HG03521 (cell line): ENCODE results near the gene SUGCT.
"Not testable (repeated sequence)": the region's sequence is repeated elsewhere in the genome, so short reads cannot be mapped to it uniquely, and the experiment has no call there.

Experiments used
- ATAC-seq: cut with Tn5 transposase; IDR thresholded peaks from one replicate; pipeline ENCODE4 v1.9.1; 2021; ENCODE audit warnings: mild to moderate bottlenecking, moderate library complexity; ENCODE audit not compliant: unreplicated experiment

Gene SUGCT

DNA sequence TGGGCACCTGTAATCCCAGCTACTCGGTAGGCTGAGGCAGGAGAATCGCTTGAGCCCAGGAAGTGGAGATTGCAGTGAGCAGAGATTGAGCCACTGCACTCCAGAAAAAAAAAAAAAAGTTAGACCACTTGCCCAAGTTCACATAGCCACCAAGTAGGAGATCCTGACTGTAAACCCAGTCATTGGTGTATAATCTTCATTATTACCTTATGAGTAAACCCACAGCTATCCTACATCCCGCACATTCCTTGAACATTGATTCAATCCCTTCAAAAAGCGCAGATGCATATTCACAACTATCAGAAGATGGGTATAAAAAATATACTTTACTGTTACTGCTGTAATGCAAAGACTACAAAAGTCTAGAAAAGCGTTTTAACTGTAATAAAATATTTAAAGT, 512.9 kb downstream of the SUGCT start:
- no peak for ATAC-seq

DNA sequence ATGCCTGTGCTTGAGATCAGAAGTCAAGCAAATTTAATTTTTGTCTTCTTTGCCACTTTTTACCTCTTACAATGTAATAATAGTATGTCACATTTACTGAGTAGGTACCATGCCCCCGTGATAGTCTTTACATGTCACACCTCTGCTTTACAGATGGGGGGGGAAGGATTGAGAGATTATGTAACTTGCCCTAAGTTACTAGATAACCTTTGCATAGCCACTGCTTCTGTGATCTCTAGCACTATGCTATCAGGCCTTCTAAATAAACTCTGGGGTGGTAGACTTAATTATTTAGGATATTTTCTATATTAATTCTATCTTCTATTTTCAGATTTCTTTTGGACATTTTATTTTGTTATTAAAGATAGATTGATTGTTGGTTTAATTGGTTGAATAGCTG, 514.4 kb downstream of the SUGCT start:
- no peak for ATAC-seq

DNA sequence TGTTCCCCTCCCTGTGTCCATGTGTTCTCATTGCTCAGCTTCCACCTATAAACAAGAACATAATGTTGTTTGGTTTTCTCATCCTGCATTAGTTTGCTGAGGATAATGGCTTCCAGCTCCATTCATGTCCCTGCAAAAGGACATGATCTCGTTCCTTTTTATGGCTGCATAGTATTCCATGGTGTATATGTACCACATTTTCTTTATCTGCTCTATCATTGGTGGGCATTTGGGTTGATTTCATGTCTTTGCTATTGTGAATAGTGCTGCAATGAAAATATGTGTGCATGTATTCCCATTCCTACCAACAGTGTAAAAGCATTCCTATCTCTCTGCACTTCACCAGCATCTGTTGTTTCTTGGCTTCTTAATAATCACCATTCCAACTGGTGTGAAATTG, 516.1 kb downstream of the SUGCT start:
- not testable (repeated sequence) for ATAC-seq

DNA sequence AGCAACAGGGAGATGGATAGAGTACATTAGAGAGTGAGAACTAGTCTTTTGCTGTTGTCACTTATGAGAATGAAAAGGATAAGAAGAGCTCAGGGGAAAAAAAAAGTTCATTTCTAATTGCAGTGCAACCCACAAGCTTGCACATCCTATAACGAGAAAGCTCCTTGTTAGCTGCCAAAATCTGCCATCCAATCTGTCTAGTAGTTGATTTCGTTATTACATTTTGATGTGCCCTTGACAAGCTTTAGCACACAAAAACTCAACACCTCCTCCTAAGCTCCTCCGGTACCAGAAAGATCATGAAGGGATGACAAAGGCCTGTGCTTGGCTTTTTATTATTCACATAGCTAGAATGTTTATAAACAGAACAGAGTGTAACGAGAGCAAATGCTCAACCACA, 519.4 kb downstream of the SUGCT start:
- ATAC-seq: no peak

DNA sequence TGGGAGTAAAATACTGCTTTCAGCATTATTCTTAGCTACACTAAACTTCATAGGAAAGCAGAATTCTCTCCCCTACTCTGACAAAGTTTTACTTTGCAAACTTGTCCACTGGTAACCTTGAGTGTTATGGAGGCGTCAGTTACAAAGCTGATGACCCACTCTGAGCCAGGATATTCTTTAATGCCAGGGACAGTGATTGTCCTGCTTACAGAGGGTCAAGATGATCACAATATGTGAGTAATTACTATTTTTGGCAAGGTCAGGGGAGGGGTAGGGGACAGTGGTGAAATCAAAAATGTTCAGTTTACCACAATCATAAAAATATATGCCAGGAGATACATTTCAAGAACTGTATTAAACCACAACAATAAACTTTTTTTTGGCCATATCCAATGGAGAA, 520.6 kb downstream of the SUGCT start:
- ATAC-seq: no peak

DNA sequence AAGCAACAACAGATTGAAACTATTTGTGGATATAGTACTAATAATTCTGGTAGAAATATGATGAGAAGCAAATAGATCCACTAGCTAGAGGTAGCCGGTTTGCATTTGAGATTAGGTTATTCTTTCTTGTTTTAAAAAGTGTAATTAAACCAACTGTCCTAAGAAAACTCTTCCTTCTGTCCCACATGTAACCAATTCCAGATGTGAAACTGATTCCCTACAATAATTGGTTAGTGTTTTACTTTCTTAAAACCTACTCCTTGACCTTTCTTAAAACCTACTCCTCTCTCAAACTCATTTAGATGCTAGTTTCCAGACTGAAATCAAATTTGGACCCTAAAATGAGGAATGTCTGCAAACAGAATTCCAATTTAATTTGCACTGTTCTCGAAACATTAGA, 521.5 kb downstream of the SUGCT start:
- ATAC-seq: no peak

DNA sequence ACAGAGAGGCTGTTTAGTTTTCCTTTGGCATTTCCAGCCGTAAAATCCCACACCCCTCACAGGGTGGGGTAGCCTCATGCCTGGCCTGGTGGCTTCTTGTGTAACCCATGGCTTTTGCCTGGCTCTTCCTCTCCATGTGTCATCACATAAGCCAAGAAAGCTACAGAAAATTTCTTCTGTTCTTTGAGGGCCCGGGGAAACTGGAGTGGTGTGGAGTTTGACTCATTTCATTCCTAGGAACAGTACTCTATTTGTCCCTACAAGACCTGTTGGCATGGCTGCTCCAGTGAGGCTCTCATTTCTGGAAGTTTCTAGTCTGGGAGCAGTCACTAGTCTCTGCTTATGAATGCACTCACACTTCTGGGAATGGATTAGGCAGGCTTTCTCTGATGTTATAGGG, 523.9 kb downstream of the SUGCT start:
- ATAC-seq: no peak

DNA sequence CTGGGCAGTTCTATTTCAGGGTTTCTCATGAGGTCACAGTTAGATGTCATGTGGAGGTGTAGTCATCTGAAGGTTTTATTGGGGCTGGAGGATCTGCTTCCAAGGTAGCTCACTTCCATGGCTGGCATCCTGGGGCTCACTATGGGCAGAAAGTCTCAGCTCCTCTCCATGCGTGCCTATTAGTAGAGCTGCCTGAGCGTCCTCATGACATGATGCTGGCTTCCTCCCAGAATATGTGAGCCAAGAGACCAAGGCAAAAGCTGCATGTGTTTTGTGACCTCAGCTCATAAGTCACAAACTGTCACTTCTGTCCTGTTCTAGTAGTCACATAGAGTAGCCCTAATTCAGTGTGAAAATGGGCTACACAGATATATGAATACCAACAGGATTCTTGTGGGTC, 524.4 kb downstream of the SUGCT start:
- no peak for ATAC-seq

DNA sequence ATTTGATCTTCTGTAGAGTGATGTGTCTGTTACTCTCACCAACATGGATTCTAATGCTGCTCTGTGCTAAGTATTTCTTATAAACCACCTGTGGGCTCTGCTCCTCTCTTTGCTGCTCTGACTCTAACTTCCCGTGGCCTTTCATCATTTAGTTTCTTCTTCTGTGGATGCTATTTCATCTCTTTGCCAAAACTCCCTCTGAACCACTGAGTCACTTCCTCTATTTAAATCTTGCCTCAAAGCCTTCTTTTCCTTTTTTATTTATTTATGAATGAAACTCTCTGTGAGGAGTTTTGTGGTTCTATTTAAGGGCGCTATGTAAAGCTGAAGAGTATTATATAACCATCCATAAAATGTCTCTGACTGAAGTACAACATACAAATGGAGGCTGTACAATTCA, 538.5 kb downstream of the SUGCT start:
- no peak for ATAC-seq

DNA sequence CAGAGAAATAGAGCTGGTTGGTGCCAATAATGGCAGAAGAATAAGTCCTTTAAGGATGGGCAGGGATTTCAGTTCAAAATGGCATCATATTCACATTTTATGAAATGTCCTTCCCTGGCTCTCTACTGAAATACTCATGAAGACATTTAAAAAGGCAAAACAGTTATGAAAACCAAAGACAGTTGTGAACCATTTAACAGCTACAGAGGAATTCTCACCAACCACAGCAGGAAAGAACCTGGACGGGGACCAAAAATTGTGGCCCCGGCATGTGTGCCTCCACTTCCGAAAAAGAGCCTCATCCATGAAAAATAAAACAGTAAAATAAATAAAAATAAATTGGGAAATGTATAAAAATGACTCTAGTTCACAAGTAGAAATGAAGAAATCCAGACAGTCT, 539.5 kb downstream of the SUGCT start:
- no peak for ATAC-seq

DNA sequence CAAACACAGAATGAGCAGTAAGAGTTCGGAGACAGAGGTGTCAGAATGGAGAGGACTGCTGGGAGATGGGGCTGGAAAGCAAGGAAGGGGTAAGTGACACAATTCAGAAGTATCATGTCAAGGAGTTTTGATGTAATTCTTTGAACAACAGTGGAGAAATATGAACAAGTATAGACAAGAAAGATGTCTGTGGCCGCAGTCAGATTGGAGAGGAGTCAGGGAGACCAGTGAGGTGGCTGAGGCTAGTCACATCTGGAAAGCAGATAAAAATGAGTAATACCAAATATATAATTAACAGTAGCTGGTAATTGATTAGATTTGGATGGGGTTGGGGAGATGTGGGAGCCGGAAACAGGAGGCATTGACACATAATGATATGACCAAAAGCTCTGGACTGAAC, 540.9 kb downstream of the SUGCT start:
- ATAC-seq: no peak

DNA sequence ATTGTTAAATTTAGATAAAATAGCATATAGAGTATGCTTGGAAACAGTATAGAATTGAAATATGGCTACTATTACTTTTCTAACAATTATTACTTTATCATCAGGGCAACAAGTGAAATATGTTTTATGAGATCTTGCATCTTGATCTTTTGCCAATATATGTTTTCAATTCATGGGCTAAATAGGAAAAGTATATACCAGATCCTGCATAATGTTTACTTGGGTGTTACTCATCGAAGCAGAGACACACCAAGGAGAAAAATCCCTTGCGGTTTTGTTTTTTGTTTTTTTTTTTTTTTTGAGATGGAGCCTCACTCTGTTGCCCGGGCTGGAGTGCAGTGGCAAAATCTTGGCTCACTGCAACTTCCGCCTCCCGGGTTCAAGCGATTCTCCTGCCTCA, 541.4 kb downstream of the SUGCT start:
- ATAC-seq: no peak

DNA sequence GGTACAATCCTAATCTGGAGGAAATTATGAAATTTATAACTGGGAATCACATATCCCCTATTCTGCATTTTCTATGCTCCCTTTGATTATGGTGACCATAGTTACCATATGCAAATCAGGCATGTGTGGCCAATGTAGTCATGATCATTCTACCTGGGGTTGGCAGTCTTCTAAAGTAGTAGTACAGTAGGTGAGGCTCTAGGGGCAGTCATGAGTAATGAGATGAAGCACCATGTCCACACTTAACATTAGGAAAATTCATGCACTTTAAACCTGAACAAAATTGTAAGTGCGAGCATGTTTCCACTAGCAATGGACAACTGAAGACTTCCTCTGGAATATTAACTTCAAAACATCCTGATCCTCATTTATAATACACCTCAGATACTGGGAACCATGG, 545.9 kb downstream of the SUGCT start:
- ATAC-seq: no peak

DNA sequence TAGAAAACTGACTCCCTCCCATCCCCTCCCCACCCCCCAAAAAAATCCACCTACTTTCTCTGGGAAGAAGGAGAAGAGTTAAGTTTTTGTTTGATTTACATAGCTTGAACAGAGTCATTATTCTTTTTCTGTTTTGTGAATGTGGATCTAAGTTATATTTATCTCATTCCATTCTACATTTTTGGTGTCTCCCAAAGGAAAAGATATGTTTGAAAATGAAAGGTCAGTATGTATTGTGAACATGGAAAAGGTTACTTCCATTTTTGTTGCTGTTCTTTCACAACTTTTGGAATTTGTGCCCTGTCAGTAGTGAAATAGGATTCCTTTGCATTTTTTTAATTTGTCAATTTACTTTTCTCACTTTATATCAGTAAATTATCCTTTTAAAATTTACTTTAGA, 547.9 kb downstream of the SUGCT start:
- ATAC-seq: no peak

DNA sequence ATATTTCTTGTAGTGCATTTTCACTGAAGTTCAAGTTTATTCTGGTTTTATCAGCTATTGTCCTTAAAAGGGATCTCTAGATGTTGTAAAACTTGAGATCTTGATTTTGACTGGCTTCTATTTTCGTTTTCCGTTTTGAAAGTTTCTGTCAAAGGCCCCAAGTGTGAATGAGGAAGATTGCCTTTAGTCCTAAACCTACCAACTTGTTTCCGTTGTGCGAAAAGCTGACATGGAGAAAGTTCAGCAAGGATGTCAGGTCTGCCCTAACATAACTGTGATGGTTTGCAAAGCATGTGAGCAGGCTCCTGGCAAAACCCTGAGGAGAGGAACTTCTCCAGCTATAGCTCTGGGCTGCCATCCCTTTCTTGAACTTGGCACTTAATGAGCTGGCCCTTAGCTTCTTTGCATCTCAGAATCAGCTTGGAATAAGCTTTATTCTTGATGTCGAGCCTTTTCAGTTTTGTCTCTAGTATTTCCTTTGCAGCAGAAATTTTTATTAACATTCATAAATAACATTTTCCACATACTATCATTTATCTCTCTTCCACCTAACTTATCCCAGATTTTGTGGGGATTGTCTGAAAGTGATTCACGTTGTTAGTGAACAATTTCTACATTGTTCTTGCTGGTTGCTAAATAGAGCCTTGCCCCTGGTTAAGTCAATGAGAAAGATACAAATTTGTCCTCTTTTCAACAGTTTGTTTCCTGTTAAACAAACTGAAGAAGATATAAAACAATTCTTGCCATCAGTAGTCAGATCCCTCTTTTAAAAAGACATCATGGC, 559.4 kb downstream of the SUGCT start:
- ATAC-seq: no peak

DNA sequence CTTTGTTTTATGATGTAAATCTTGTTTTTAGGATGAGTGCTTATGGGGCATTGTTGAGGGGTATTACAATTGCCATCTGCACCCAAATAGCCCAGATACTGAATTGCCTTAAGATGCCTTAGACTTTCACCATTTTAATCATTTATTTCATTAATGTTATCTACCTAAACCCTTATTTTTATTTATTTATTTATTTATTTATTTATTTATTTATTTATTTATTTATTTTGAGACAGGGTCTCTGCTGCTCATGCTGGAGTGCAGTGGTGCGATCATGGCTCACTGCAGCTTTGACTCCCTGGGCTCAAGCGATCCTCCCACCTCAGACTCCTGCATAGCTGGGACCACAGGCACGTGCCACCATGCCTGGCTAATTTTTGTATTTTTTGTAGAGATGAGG, 560.2 kb downstream of the SUGCT start:
- ATAC-seq: no peak

DNA sequence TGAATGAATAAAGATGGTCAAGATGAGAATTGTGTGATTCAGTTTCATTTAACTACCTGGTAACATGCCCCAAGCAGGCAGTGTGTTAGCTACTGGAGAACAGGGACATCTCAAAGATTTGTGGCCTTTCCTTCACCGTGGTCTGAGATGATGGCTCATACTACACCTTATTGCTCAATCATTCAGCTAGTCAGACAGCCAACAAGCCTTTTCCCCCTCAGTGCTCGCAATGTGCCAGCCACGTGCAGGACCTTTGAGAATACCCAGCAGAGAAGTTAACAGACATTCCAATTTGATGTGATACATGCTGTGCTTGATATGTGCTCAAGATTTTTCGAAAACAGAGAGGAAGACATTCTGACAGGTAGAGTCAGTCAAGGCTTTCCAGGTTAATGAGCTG, 562.8 kb downstream of the SUGCT start:
- no peak for ATAC-seq

DNA sequence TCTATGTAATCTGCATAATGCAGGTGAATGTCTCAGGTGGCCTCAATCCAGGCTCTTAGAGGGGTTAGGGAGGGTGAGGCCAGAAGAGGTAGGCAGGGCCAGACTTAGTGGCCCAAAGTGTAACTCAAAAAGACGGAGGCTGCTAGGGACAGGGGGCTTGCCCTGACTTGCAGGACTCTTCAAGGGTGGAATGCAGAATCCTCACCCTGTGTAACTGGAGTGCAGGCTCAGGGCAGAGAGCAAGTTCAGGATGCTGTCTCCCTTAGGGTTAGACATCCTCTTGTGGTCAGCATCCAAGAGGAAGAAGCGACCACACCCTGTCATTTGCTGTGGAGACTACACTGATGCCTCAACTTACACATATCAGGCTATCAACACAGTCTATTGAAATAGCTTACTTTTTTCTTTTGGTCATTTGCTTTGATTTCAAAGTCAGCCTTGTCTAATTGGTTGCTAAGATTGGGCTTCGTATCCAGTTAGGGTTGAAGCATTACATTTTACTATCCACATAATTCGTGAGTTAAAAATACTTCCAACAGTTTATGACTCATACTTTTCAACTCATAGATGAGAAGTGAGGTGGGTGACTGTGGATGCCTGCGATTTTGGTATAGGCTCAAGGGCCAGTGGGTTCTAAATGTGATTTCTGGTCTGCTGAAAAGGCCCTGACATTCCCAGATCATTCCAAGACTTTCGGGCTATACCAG, 563.6 kb downstream of the SUGCT start:
- ATAC-seq: no peak

DNA sequence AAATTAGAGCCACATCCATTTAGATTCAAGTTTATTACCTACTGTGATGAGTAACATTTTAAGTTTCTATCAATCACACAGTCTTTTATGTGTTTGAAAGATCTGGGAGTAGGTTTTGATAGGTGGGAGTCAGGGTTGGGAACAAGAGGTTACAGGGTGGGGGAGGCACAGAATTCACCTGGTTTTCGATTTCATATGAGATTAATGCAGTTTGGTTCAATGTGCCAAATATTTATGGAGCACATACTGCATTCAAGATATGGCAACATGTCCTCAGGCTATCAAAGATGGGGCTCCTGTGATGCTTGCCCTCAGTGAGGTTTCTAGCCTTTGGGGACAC, 564.1 kb downstream of the SUGCT start:
- no peak for ATAC-seq

DNA sequence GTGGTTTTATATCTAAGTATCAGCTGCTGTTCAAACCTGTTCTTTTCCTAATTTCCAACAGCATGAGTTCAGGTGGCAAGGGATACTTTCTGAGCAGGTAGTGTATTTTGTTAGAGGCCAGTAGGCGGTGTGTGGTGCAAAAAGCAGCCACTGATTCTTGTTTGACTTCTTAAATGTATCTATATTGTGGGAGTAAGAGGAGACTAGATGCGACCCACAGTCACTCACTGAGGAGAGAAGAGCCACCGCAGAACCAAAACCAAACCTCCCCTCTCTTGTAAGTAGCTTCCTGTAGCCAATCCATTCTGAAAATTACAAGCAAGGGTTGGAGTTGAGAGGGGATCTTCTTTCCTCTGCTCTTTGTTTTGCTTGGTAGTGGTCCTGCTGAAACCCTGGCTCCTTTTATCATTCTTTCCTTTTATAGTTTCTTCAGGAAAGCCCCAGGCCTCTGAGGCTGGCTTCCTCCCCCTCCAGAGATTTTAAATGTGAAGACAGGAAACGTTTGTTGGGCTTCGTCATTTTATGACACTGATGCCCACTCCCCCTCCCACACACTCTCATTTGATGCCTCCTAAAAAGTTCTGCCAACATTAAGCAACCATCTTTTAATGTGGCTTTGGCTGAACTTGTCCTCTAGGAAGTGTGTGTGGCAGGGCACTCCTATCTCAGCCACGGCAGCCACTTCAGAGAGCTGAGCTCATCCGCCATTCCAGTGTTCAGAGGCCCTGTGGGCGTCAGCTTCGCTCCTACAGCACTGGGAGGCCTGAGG, 566.0 kb downstream of the SUGCT start:
- no peak for ATAC-seq

DNA sequence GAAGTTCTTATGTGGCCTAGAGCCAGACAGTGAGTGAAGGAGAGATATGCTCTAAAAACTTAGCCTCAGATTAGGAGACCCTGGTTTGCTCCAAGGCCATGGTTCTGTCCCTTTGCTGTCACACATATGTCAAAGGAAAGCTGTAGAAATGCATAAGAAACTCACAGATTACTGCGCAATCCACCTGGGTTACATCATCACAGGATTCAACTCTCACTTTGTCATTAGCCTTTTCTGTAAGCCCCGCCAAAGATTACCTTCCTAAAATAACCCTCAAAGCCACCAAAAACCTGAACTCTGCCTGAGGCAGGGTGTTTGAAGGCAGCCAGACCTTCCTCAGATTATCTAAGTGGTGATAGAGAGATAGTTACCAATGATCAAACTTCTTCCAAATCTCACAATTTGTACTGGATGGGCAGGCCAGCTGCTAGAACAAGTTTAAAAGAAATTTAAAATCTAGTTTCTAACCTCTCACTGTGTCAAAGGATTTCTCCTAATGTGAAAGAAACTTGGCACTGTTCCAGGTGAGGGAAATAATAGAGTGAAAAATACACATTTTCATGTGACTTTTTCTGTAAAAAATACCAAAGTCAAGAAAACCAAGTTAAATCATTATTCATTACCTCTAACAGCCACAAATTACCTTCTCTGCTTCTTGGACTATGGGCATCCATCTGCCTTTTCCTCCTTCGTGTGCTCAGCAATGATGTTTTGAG, 567.2 kb downstream of the SUGCT start:
- ATAC-seq: no peak
